ENCODE data around the gene EHMT1. TPM values are rescaled to one million over a fixed set of nuclear protein-coding genes. Genes with fewer than 3 reads are reported as not detected.
A peak's percentile ranks its signal among the peaks of the same experiment; 100 is the strongest.

EHMT1 gene
- total RNA-seq, 1 experiment from 2014 or later, result 112 TPM

- H3K27ac ChIP-seq (ENCODE audit: insufficient read length, low read depth, low read length), result peak overlapping the region; percentile 50
Observed at GRCh38 chr9:137664676-137665075, 45.9 kb downstream of the EHMT1 start.

More at GRCh38 chr9:137664676-137665075, 45.9 kb downstream of the EHMT1 start:
- H4K91ac ChIP-seq (ENCODE audit: insufficient read length, low read depth, low read length), result no peak overlapping the region
- no peaks in the 10 kb centered on the region for H3K9me3 ChIP-seq (ENCODE audit: control insufficient read depth, low read depth, low read length)
- H3K23ac ChIP-seq (ENCODE audit: insufficient read length, low read depth, low read length), result no peak overlapping the region
- peak overlapping the region; percentile 38 for H3K4me2 ChIP-seq (ENCODE audit: insufficient read depth, insufficient read length, low read length)
- peaks cover 12 to 21% (median 18%) of the 10 kb centered on the region in 3 experiments for H3K36me3 Mint-ChIP-seq (ENCODE audit: insufficient read depth in 1 of 3, low read depth in 3 of 3)
- no peaks in the 10 kb centered on the region; a peak in 2 of 5 replicates for H3K9me3 Mint-ChIP-seq
- H3K79me1 ChIP-seq (ENCODE audit: insufficient read depth, low read depth, low read length, poor library complexity, severe bottlenecking), result no peaks in the 10 kb centered on the region
- TF ChIP-seq, protein P1, sequence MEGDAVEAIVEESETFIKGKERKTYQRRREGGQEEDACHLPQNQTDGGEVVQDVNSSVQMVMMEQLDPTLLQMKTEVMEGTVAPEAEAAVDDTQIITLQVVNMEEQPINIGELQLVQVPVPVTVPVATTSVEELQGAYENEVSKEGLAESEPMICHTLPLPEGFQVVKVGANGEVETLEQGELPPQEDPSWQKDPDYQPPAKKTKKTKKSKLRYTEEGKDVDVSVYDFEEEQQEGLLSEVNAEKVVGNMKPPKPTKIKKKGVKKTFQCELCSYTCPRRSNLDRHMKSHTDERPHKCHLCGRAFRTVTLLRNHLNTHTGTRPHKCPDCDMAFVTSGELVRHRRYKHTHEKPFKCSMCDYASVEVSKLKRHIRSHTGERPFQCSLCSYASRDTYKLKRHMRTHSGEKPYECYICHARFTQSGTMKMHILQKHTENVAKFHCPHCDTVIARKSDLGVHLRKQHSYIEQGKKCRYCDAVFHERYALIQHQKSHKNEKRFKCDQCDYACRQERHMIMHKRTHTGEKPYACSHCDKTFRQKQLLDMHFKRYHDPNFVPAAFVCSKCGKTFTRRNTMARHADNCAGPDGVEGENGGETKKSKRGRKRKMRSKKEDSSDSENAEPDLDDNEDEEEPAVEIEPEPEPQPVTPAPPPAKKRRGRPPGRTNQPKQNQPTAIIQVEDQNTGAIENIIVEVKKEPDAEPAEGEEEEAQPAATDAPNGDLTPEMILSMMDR (conservative IDR thresholded peaks at IDR 0.05), result no peak
- no peak overlapping the region for H3K56ac ChIP-seq (ENCODE audit: insufficient read length, low read depth, low read length)
- H3K4me1 Mint-ChIP-seq, result peaks cover 62 to 69% of the 10 kb centered on the region in 2 experiments
- no peak overlapping the region for H3K9ac ChIP-seq (ENCODE audit: extremely low read depth, insufficient read length, low read length)
- 0 out of 2 replicates have a peak overlapping the region, but pooled peaks have one; percentile 34 for H3K14ac ChIP-seq (ENCODE audit: insufficient read depth, low read length)
- no peaks in the 10 kb centered on the region for H3K27me3 ChIP-seq (ENCODE audit: insufficient read depth, low read length)
- no peak overlapping the region for H3K4ac ChIP-seq (ENCODE audit: low read depth, low read length)
- H4K20me1 ChIP-seq (ENCODE audit: control insufficient read depth, insufficient read depth, insufficient read length), result no peaks in the 10 kb centered on the region
- no peaks in the 10 kb centered on the region for H3K27me3 Mint-ChIP-seq (ENCODE audit: low read depth)
- peak overlapping the region; percentile 39 for H3K18ac ChIP-seq (ENCODE audit: insufficient read length, low read depth, low read length)
- H2AK5ac ChIP-seq (ENCODE audit: insufficient read length, low read length), result no peak overlapping the region
- H3K27ac Mint-ChIP-seq, result peak overlapping the region; percentile 45 to 96 (median 90)
- peaks cover 19% of the 10 kb centered on the region; the same call in 1 of the 2 replicates for H3K4me1 ChIP-seq (ENCODE audit: insufficient read depth, low read length)
- H4K5ac ChIP-seq (ENCODE audit: insufficient read length, low read depth, low read length), result no peak overlapping the region
- H3T11ph ChIP-seq (ENCODE audit: low read length), result no peak overlapping the region
- no peak overlapping the region for H2BK5ac ChIP-seq (ENCODE audit: insufficient read length, low read length)
- no peak overlapping the region for H2BK15ac ChIP-seq (ENCODE audit: low read depth, low read length)
- no peak overlapping the region for H4K8ac ChIP-seq (replicated peaks; ENCODE audit: insufficient read length, low read depth, low read length)
- peaks cover 16% of the 10 kb centered on the region; the same call in 1 of the 2 replicates for H3K79me2 ChIP-seq (ENCODE audit: insufficient read depth, low read length)
- H3K23me2 ChIP-seq (ENCODE audit: insufficient read length, low read depth, low read length, poor library complexity, severe bottlenecking), result peaks cover 4% of the 10 kb centered on the region
- no peak overlapping the region for H2AFZ ChIP-seq (ENCODE audit: low read length)
- no peak overlapping the region for H2BK20ac ChIP-seq (ENCODE audit: low read depth, low read length, poor library complexity, severe bottlenecking)
- no peak overlapping the region for H2BK120ac ChIP-seq (ENCODE audit: low read depth, low read length, poor library complexity, severe bottlenecking)
- WGBS (ENCODE audit: extremely low coverage, insufficient read length, low lambda C conversion rate), result no CpG with 5 or more reads among the region's 7 CpGs
- peak overlapping the region in 1 of 2 experiments; percentile 21; a peak in 3 of 5 replicates for H3K4me3 Mint-ChIP-seq
- H2BK12ac ChIP-seq (ENCODE audit: insufficient read length, low read depth, low read length), result peak overlapping the region; percentile 69
- no peak for DNase-seq

All from H9 (cell line).